Omental fat pad (tissue), 4 donors: ENCODE results near the gene YPEL5. TPM values are rescaled to one million over a fixed set of nuclear protein-coding genes. Genes with fewer than 3 reads are reported as not detected.
A peak's percentile ranks its signal among the peaks of the same experiment; 100 is the strongest.
"Not testable (repeated sequence)": the region's sequence is repeated elsewhere in the genome, so short reads cannot be mapped to it uniquely, and the experiment has no call there.

Experiments used
- ATAC-seq: fragments of 150-250 bp; one replicate; pipeline ENCODE4 v1.9.1; 2016; ENCODE audit warnings: mild to moderate bottlenecking, moderate library complexity; ENCODE audit not compliant: low FRiP score
- DNase-seq: peaks from one replicate; pipeline ENCODE4 v3.0.0-alpha.2; 2019; ENCODE audit warnings: low spot score
- CTCF ChIP-seq, 3 donors: fragments of 450-650 bp; IDR thresholded peaks; one replicate each; pipeline ENCODE4 v1.5.1; 2016 to 2017; ENCODE audit warnings: antibody characterized with exemption in 3 of 3, mild to moderate bottlenecking in 3 of 3, moderate library complexity in 2 of 3
- total RNA-seq, 4 donors: library from RNA; depleted of rRNA; stranded (reverse); fragments of >200 nt; gene quantifications; one replicate each; pipeline ENCODE4 v1.1.0, GENCODE V29; 2016

YPEL5 gene
- total RNA-seq, 4 donors from 2014 or later = 69.1 to 254 (median 80.1) TPM

DNA sequence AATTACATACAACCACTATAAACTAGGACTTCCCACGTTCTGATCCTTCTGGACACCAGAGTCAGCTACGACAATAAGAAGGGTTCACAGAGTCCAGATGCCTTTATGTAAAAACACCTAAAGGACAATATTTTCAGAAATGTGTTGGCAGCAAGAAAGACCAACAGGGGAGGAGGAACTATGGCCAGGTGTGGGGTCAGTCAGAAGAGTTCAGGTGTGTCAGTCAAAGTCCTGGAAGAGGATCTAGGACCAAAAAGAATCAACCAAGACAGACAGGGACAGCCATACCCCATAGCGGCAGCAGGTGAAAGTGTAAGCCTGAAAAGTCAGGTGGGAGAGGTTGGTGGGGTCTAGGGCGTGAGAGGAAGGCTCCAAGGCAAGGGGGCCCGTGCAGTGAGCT, 38.0 kb upstream of the YPEL5 start:
- ATAC-seq = no peak
- no peak for DNase-seq

DNA sequence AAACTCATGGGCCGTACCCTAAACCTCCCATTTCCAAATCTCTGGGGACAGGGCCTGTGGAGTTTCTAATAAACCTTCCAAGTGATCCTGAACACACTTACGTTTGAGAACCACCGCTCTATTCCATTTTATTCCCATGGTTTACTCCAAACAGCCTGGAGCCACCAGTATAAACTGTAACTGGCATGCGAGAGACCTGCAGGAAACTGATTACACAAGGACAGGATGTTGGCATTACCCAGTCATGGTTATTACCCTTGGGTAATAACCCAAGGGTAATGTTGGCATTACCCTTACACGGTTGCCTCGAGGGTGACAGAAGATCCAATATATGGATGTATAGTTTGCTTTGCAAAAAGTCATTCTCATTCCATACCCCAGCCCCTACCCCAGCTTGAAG, 37.0 kb upstream of the YPEL5 start:
- no peak for DNase-seq
- no peak for TF ChIP-seq CTCF (IDR thresholded peaks at IDR 0.05)
- ATAC-seq = no peak

More for the DNA sequence above, 38.0 kb upstream of the YPEL5 start:
- TF ChIP-seq CTCF (IDR thresholded peaks at IDR 0.05) = no peak

DNA sequence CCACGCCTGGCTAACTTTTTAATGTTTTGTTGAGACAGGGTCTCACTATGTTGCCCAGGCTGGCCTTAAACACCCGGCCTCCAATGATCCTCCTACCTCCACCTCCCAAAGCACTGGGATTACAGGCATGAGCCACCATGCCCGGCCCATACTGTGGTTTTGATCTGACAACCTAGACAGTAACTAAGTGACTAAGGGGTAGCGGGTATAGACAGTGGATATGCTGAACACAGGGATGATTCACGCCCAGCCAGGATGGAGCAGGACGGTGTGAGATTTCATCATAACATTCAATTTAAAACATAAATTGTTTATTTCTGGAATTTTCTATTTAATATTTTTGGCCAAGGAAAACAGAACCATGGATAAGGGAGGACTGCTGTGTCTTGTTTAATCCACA, 36.0 kb upstream of the YPEL5 start:
- DNase-seq (no peak), ATAC-seq (no peak)
- TF ChIP-seq CTCF (IDR thresholded peaks at IDR 0.05) = no peak

GRCh38 chr2:30111186-30111585, 35.6 kb upstream of the YPEL5 start:
- DNase-seq, ATAC-seq: not testable (repeated sequence)

DNA sequence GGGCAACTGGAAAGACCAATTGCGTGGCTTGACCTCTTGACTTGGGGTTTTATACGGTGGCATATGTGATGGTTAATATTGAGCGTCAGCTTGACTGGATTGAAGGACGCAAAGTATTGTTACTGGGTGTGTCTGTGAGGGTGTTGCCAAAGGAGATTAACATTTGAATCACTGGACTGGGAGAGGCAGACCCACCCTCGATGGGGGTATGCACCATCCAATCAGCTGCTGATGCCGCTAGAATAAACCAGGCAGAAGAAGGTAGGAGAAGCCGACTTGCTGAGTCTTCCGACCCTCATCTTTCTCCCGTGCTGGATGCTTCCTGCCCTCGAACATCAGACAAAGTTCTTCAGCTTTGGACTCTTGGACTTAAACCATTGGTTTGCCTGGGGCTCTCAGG, 34.2 kb upstream of the YPEL5 start:
- ATAC-seq (no peak), DNase-seq (no peak)
- TF ChIP-seq CTCF (IDR thresholded peaks at IDR 0.05) = no peak

GRCh38 chr2:30113617-30114293, 33.1 kb upstream of the YPEL5 start:
- no peak for TF ChIP-seq CTCF (IDR thresholded peaks at IDR 0.05)
- DNase-seq (no peak), ATAC-seq (no peak)

- peak in 1 of 3 donors; percentile 75 for TF ChIP-seq CTCF (IDR thresholded peaks at IDR 0.05)
- DNase-seq (peak; percentile 93), ATAC-seq (peak; percentile 57)
Measured at GRCh38 chr2:30115141-30115980, 31.4 kb upstream of the YPEL5 start.
